ENCODE data around the gene ZFPL1. TPM values are rescaled to one million over a fixed set of nuclear protein-coding genes. Genes with fewer than 3 reads are reported as not detected.

The ZFPL1 gene
- total RNA-seq: 35.7 and 36.6 TPM in 2 replicates

DNA sequence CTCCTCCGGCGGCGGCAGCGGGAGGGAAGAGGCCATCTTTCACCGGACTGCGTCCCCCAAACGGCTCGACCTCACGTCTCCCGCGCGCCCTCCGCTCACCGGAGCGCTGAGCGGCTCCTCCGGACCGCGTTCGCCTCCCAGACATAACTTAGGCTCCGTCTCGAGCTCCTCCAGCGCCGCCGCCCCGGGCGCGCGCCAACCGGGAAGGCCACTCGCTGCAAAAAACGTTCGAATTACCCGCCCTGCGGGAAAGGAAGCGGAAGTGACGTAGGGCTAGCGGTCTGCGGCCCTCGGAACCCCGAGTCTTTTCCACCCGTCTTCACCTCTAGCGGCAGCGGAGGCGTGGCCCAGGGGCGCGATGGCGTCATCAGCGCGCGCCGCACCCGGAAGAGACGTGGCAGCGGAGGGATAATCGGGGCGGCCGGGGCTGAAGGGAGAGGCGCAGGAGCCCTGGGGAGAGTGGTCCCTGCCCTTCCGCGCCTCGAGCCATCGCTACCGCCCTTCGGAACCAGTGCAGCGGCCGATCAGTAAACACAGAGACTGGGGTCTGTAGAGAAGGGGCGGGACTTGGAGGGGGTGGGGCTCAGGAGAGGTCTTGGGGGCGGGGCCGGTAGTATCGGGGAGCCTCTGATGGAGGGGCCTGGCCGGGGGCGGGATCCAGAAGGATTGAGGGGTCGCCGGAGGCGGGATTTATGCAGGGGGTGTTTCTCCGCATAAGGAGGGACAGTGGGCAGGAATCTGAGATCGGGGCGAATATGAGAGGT is at the start of gene ZFPL1, which contains the start of gene CDCA5:
TSS of gene ZFPL1 (plus strand) at position 389 of the 764 bp plus-strand sequence. CDS start 477 bp downstream, outside the sequence.
TSS of gene CDCA5 (minus strand) at position 207 of the 764 bp plus-strand sequence. CDS start at position 145, 62 bp downstream.
- Mint-ChIP-seq H3K9me3 (no peaks in the 10 kb centered on the region), H3K36me3 (ENCODE audit: low read depth) (peaks cover 45% of the 10 kb centered on the region), H3K27me3 (no peaks in the 10 kb centered on the region), H3K4me3 (peak within 1 kb of the TSS; percentile 93), H3K27ac (peak within 1 kb of the TSS; percentile 94), H3K4me1 (peaks cover 25% of the 10 kb centered on the region)
- ATAC-seq (ENCODE audit: low read depth) (peak; percentile 92), DNase-seq (peak; percentile 97)
- intact Hi-C loops (cut with micrococcal nuclease): loop anchor here (1.0 to 2.0 kb wide), 8 partner anchors 12 to 167 kb away; partner anchors contain the start of genes ARL2, ATG2A, FAU and MRPL49
- ChIA-PET POLR2A (interaction anchor here (0.6 to 2.2 kb wide), 4 partner anchors 8 to 50 kb away, joined by 3 to 7 read pairs (median 5); partner anchors contain the start of genes SYVN1 and VPS51), CTCF (interaction anchor here (0.6 to 1.7 kb wide), 2 partner anchors 70 to 893 kb away, joined by 3 read pairs; partner anchors contain the start of gene ARL2)
- TF ChIP-seq, protein P1, sequence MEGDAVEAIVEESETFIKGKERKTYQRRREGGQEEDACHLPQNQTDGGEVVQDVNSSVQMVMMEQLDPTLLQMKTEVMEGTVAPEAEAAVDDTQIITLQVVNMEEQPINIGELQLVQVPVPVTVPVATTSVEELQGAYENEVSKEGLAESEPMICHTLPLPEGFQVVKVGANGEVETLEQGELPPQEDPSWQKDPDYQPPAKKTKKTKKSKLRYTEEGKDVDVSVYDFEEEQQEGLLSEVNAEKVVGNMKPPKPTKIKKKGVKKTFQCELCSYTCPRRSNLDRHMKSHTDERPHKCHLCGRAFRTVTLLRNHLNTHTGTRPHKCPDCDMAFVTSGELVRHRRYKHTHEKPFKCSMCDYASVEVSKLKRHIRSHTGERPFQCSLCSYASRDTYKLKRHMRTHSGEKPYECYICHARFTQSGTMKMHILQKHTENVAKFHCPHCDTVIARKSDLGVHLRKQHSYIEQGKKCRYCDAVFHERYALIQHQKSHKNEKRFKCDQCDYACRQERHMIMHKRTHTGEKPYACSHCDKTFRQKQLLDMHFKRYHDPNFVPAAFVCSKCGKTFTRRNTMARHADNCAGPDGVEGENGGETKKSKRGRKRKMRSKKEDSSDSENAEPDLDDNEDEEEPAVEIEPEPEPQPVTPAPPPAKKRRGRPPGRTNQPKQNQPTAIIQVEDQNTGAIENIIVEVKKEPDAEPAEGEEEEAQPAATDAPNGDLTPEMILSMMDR (IDR thresholded peaks at IDR 0.05): no peak

GRCh38 chr11:65034423-65034822 is 49.6 kb upstream of the ZFPL1 start:
- TF ChIP-seq, protein P1 (IDR thresholded peaks at IDR 0.05): no peak
- Mint-ChIP-seq H3K27ac (no peak overlapping the region), H3K4me3 (no peak overlapping the region), H3K36me3 (ENCODE audit: low read depth) (peaks cover 22% of the 10 kb centered on the region), H3K9me3 (no peaks in the 10 kb centered on the region), H3K27me3 (no peaks in the 10 kb centered on the region), H3K4me1 (no peaks in the 10 kb centered on the region)
- ChIA-PET POLR2A (no interaction called here), CTCF (no interaction called here)
- intact Hi-C loops (cut with micrococcal nuclease): no loop called here
- DNase-seq (no peak), ATAC-seq (ENCODE audit: low read depth) (no peak)

DNA sequence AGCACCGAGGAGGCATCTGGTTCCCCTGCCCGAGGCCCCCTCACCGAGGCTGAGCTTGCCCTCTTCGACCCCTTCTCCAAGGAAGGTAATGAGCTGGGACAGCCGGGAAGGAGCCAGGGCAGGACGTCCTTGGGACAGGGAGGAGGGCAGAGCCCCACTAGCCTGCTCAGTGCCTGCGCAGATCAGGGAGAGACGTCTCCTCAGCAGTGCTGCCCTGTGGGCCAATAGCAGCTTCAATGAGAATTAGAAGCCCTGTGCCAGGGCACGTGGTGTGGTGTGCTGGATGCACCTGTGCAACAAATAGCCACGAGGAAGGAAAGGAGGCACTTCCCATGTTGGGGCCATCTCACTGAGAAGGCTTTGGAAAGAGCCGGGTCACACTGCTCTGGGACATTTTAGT is 48.4 kb upstream of the ZFPL1 start:
- TF ChIP-seq, protein P1 (IDR thresholded peaks at IDR 0.05): no peak
- ATAC-seq (ENCODE audit: low read depth): no peak
- intact Hi-C loops (cut with micrococcal nuclease): no loop called here
- peaks cover 22% of the 10 kb centered on the region for H3K36me3 Mint-ChIP-seq (ENCODE audit: low read depth)
- no peak for DNase-seq
- H3K27ac Mint-ChIP-seq: no peak overlapping the region
- ChIA-PET CTCF (no interaction called here), POLR2A (no interaction called here)
- no peaks in the 10 kb centered on the region for H3K27me3 Mint-ChIP-seq
- H3K9me3 Mint-ChIP-seq: no peaks in the 10 kb centered on the region
- peaks cover 2% of the 10 kb centered on the region for H3K4me1 Mint-ChIP-seq
- no peak overlapping the region for H3K4me3 Mint-ChIP-seq

DNA sequence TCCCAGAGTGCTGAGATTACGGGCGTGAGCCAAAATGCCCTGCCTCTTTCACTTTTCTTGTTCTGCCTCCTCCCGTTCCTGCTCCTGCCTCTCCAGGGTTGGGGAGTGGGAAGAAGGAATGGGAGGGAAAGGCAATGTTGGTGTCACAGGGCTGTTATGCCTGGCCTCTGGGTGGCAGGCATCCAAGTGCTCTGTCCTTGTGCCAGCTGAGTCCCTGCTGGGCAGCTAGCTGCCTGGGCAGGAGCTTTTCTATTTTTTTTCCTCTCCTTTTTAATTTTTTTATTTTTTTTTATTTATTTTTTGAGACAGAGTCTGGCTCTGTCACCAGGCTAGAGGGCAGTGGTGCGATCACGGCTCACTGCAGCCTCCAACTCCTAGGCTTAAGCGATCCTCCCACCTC is 47.1 kb upstream of the ZFPL1 start:
- intact Hi-C loops (cut with micrococcal nuclease): no loop called here
- no peak for ATAC-seq (ENCODE audit: low read depth)
- no peak overlapping the region for H3K4me3 Mint-ChIP-seq
- H3K27me3 Mint-ChIP-seq: no peaks in the 10 kb centered on the region
- no peak overlapping the region for H3K27ac Mint-ChIP-seq
- ChIA-PET CTCF (no interaction called here), POLR2A (no interaction called here)
- H3K36me3 Mint-ChIP-seq (ENCODE audit: low read depth): peaks cover 25% of the 10 kb centered on the region
- H3K9me3 Mint-ChIP-seq: no peaks in the 10 kb centered on the region
- DNase-seq: no peak
- TF ChIP-seq, protein P1 (IDR thresholded peaks at IDR 0.05): no peak
- peaks cover 7% of the 10 kb centered on the region for H3K4me1 Mint-ChIP-seq

DNA sequence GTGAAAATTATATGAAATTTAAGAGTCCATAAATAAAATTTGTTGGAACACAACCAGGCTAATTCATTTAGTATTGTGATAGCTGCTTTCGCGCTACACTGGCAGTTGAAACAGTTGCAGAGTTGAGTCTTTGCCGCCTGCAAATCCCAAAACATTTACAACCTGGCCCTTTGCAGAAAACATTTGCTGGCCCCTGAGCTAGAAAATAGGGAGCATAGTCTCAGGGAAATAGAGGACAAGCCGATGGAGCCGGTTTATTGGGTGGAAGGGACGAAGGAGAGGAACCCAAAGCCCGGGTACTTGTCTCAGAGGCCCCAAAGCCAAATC is 43.5 kb upstream of the ZFPL1 start:
- ATAC-seq (ENCODE audit: low read depth) (no peak), DNase-seq (no peak)
- POLR2A ChIA-PET: interaction anchor here (0.9 to 2.1 kb wide), 6 partner anchors 13 to 95 kb away, joined by 3 to 7 read pairs (median 4); partner anchors contain the start of genes ARL2, FAU, MRPL49 and SNX15
- H3K36me3 Mint-ChIP-seq (ENCODE audit: low read depth): peaks cover 20% of the 10 kb centered on the region
- peak overlapping the region; percentile 93 for H3K4me3 Mint-ChIP-seq
- H3K27me3 Mint-ChIP-seq: no peaks in the 10 kb centered on the region
- H3K9me3 Mint-ChIP-seq: no peaks in the 10 kb centered on the region
- H3K27ac Mint-ChIP-seq: peak overlapping the region; percentile 95
- intact Hi-C loops (cut with micrococcal nuclease): loop anchor here (1.0 kb wide), 1 partner anchor 26 kb away; the partner anchor contains the start of gene ARL2
- TF ChIP-seq, protein P1 (IDR thresholded peaks at IDR 0.05): no peak
- peaks cover 11% of the 10 kb centered on the region for H3K4me1 Mint-ChIP-seq
- CTCF ChIA-PET: interaction anchor here (2.1 kb wide), 1 partner anchor 26 kb away, joined by 8 read pairs; the partner anchor contains the start of gene ARL2

Data from activated B cell treated with CpG ODN at 0.5 μM for 24 hours (primary cell).